A549 (cell line): ENCODE results near the gene STIP1. TPM values are rescaled to one million over a fixed set of nuclear protein-coding genes. Genes with fewer than 3 reads are reported as not detected.

Experiments
- ATAC-seq, 2 experiments: fragments of 200-7000 bp in 1 of 2; fragments of >200 bp in 1 of 2; cut with Nextera tagmentation in 1 of 2; cut with Tn5 transposase in 1 of 2; 3 replicates each; pipeline versions ENCODE4 v1.8.0 to v1.9.1; 2018 to 2020; ENCODE audit warnings: mild to moderate bottlenecking in 1 of 2, moderate library complexity in 1 of 2
- CTCF ChIA-PET: fragments of 300-600 bp; sonication (Branson Sonifier 250); formaldehyde crosslinking; extraction: SDS; loops from one replicate; lab custom pipeline; 2021; ENCODE audit warnings: antibody characterized with exemption, inconsistent platforms; lab: Yijun Ruan, JAX
- POLR2A ChIA-PET: fragments of 350-600 bp; formaldehyde crosslinking; extraction: SDS; loops from one replicate; lab custom pipeline; 2021; ENCODE audit warnings: antibody characterized with exemption, inconsistent platforms; lab: Yijun Ruan, JAX
- DNase-seq, 2 experiments: peaks; one replicate each; pipeline versions ENCODE4 v3.0.0 to v3.0.0-alpha.2; 2011 to 2016; ENCODE audit warnings: low read depth in 1 of 2, low spot score in 1 of 2
- FAIRE-seq: peaks from 2 replicates; lab custom pipeline; 2011; peaks lifted over from hg19 to GRCh38; lab: Jason Lieb, UNC
- H3K27ac ChIP-seq, 2 experiments: fragments of >200 bp; sonication (Bioruptor Twin); formaldehyde crosslinking; 3 replicates each; pipeline ENCODE4 v1.5.1; 2016 to 2017
- H3K4me1 ChIP-seq: fragments of >200 bp; sonication (Bioruptor Twin); formaldehyde crosslinking; 3 replicates; pipeline ENCODE4 v1.6.1; 2016
- H3K4me2 ChIP-seq: fragments of >200 bp; sonication (Bioruptor Twin); formaldehyde crosslinking; 3 replicates; pipeline ENCODE4 v1.6.1; 2016
- H3K4me3 ChIP-seq: fragments of >200 bp; sonication (Bioruptor Twin); formaldehyde crosslinking; 3 replicates; pipeline ENCODE4 v1.5.1; 2016
- H3K9me3 ChIP-seq: fragments of >200 bp; sonication (Bioruptor Twin); formaldehyde crosslinking; 3 replicates; pipeline ENCODE4 v1.6.1; 2016
- BHLHE40 ChIP-seq: IDR thresholded peaks from 2 replicates; pipeline ENCODE4 v1.6.1; 2012; ENCODE audit warnings: low read depth, low read length, inconsistent platforms
- CBX2 ChIP-seq: fragments of 200-600 bp; sonication (generic); IDR thresholded peaks from 2 replicates; pipeline ENCODE4 v1.6.1; 2016; ENCODE audit warnings: low read depth, mild to moderate bottlenecking, borderline replicate concordance
- FOSB ChIP-seq: fragments of 250-450 bp; sonication (Bioruptor Pico); IDR thresholded peaks from 2 replicates; pipeline ENCODE4 v1.5.0; 2020; ENCODE audit warnings: mild to moderate bottlenecking, moderate library complexity
- HES2 ChIP-seq: fragments of >200 bp; sonication (Bioruptor Twin); formaldehyde crosslinking; IDR thresholded peaks from 2 replicates; pipeline ENCODE4 v1.6.1; 2016
- HEYL ChIP-seq: fragments of 250-450 bp; sonication (Bioruptor Pico); IDR thresholded peaks from 2 replicates; pipeline ENCODE4 v1.8.0; 2021; ENCODE audit warnings: mild to moderate bottlenecking, moderate library complexity
- HMGXB4 ChIP-seq: fragments of 250-450 bp; sonication (Bioruptor Pico); IDR thresholded peaks from 2 replicates; pipeline ENCODE4 v1.5.0; 2021; ENCODE audit warnings: mild to moderate bottlenecking, moderate library complexity, borderline replicate concordance
- KDM1A ChIP-seq: fragments of 200-600 bp; sonication (generic); IDR thresholded peaks from 2 replicates; pipeline ENCODE4 v1.6.1; 2016; ENCODE audit warnings: low read depth, mild to moderate bottlenecking
- KDM5A ChIP-seq: fragments of 200-600 bp; sonication (generic); IDR thresholded peaks from 2 replicates; pipeline ENCODE4 v1.6.1; 2016; ENCODE audit warnings: antibody characterized with exemption, mild to moderate bottlenecking
- MAZ ChIP-seq: fragments of 150-350 bp; IDR thresholded peaks from 2 replicates; pipeline ENCODE4 v1.6.1; 2014; ENCODE audit warnings: antibody characterized with exemption, low read depth, low read length, borderline replicate concordance
- NFE2L2 ChIP-seq: fragments of 150-350 bp; conservative IDR thresholded peaks from 2 replicates; pipeline ENCODE4 v1.6.1; 2014; ENCODE audit warnings: low read length
- NR3C1 ChIP-seq: fragments of >200 bp; sonication (Bioruptor Twin); formaldehyde crosslinking; IDR thresholded peaks from 3 replicates; pipeline ENCODE4 v1.6.1; 2017
- RAD21 ChIP-seq, 2 experiments: fragments of >200 bp in 1 of 2; sonication (Bioruptor Twin) in 1 of 2; formaldehyde crosslinking in 1 of 2; IDR thresholded peaks in 1 of 2; conservative IDR thresholded peaks in 1 of 2; 2 replicates in 1 of 2; 3 replicates in 1 of 2; pipeline ENCODE4 v1.6.1; 2012 to 2018; ENCODE audit warnings: inconsistent platforms in 1 of 2
- REST ChIP-seq: fragments of 200-600 bp; sonication (generic); IDR thresholded peaks from 2 replicates; pipeline ENCODE4 v1.6.1; 2016; ENCODE audit warnings: antibody characterized with exemption, mild to moderate bottlenecking, moderate library complexity
- RNF2 ChIP-seq: fragments of 200-600 bp; sonication (generic); IDR thresholded peaks from 2 replicates; pipeline ENCODE4 v1.6.1; 2016; ENCODE audit warnings: low read depth, mild to moderate bottlenecking, antibody characterized with exemption, moderate library complexity, borderline replicate concordance
- SREBF2 ChIP-seq: fragments of 450-650 bp; IDR thresholded peaks from 2 replicates; pipeline ENCODE4 v1.6.1; 2014; ENCODE audit warnings: mild to moderate bottlenecking, moderate library complexity
- TFCP2L1 ChIP-seq: fragments of 250-450 bp; sonication (Bioruptor Pico); IDR thresholded peaks from 2 replicates; pipeline ENCODE4 v1.5.0; 2021; ENCODE audit warnings: mild to moderate bottlenecking
- USF2 ChIP-seq: fragments of 450-650 bp; IDR thresholded peaks from 2 replicates; pipeline ENCODE4 v1.6.1; 2014; ENCODE audit warnings: antibody characterized with exemption
- ZC3H11A ChIP-seq: fragments of 450-650 bp; IDR thresholded peaks from 2 replicates; pipeline ENCODE4 v1.6.1; 2014; ENCODE audit warnings: antibody characterized with exemption, mild to moderate bottlenecking
- ZNF302 ChIP-seq: fragments of 250-450 bp; sonication (Bioruptor Pico); IDR thresholded peaks from 2 replicates; pipeline ENCODE4 v1.9.0; 2021; ENCODE audit warnings: inconsistent platforms, mild to moderate bottlenecking, moderate library complexity
- WGBS: methylation state at CpG from one replicate; pipeline ENCODE4 v1.1.6; 2017; ENCODE audit errors: missing lambda C conversion rate; 5-methylcytosine and 5-hydroxymethylcytosine counted together
- polyA plus RNA-seq, 4 experiments: library from polyadenylated mRNA; depleted of rRNA in 3 of 4; stranded (reverse); fragments of >200 nt; fragmentation: RNase III in 1 of 4; extraction: RNeasy Plus Mini Kit Qiagen cat#74134 plus additional on column Dnase treatment in 1 of 4; gene quantifications; 2 replicates in 3 of 4; 3 replicates in 1 of 4; pipeline ENCODE4 v1.2.3, GENCODE V29; 2011 to 2017

STIP1 gene
- polyA plus RNA-seq, 2 of the 4 experiments (the other 2 are of a cell fraction): 288 to 297 TPM

GRCh38 chr11:64253043-64253442 lies 67.1 kb downstream of the STIP1 start:
- FAIRE-seq (no peak), ATAC-seq (no peak), DNase-seq (no peak)
- WGBS: 66% methylated on average over 8 of the region's 8 CpGs
- peak overlapping the region; percentile 98 for H3K4me2 ChIP-seq
- H3K27ac ChIP-seq: peak overlapping the region in 1 of 2 experiments; percentile 94; a peak in 3 of 6 replicates
- ChIA-PET CTCF (interaction anchor here (0.5 to 12.2 kb wide), 7 partner anchors 12 to 1436 kb away, joined by 4 to 220 read pairs (median 14); partner anchors contain the start of genes CATSPERZ, ESRRA and KCNK4), POLR2A (interaction anchor here (1.5 kb wide), 1 partner anchor 12 kb away, joined by 5 read pairs; the partner anchor contains the start of gene FKBP2)
- no peaks in the 10 kb centered on the region for H3K9me3 ChIP-seq
- no peak overlapping the region for H3K4me3 ChIP-seq
- no peak for TF ChIP-seq RNF2
- peak; percentile 74; the same call in 1 of the 2 replicates for TF ChIP-seq KDM1A
- no peak for TF ChIP-seq SREBF2
- peaks cover 27% of the 10 kb centered on the region for H3K4me1 ChIP-seq

GRCh38 chr11:64253481-64253880 lies 67.5 kb downstream of the STIP1 start:
- H3K9me3 ChIP-seq: no peaks in the 10 kb centered on the region
- TF ChIP-seq MAZ (no peak), CBX2 (no peak), ZNF302 (CRISPR knock-in tag) (no peak), NFE2L2 (no peak), ZC3H11A (no peak), USF2 (no peak), HEYL (CRISPR knock-in tag) (no peak), TFCP2L1 (CRISPR knock-in tag) (no peak), KDM5A (no peak), HES2 (no peak), NR3C1 (no peak), HMGXB4 (CRISPR knock-in tag) (no peak), BHLHE40 (no peak), FOSB (CRISPR knock-in tag) (no peak), REST (no peak), RAD21 (conservative IDR thresholded peaks at IDR 0.05 in 1 of 2, IDR thresholded peaks at IDR 0.05 in 1 of 2) (no peak)
- H3K4me3 ChIP-seq: no peak overlapping the region
- H3K4me2 ChIP-seq: peak overlapping the region; percentile 98; the same call in 2 of the 3 replicates
- WGBS: 65% methylated on average over 5 of the region's 5 CpGs
- ChIA-PET CTCF (interaction anchor here (1.2 to 6.4 kb wide), 3 partner anchors 15 to 49 kb away, joined by 3 to 76 read pairs (median 4); partner anchors contain the start of genes CATSPERZ and ESRRA), POLR2A (no interaction called here)
- ATAC-seq (no peak), DNase-seq (no peak), FAIRE-seq (no peak)
- peaks cover 24% of the 10 kb centered on the region for H3K4me1 ChIP-seq
- H3K27ac ChIP-seq: no peak overlapping the region

Other genes with a start within 250 kb of the STIP1 start
- gene NAA40, start 247.2 kb upstream of the STIP1 start, polyA plus RNA-seq (2011; rRNA removed): 21.9 and 23.7 TPM in 2 replicates
- 29.8 to 32.0 TPM (median 30.2 TPM) in 3 replicates for gene NAA40, start 247.2 kb upstream of the STIP1 start, polyA plus RNA-seq (2017; fragmentation: RNase III; extraction: RNeasy Plus Mini Kit Qiagen cat#74134 plus additional on column Dnase treatment)
- 312 and 358 TPM in 2 replicates for gene COX8A, start 211.6 kb upstream of the STIP1 start, polyA plus RNA-seq (2011; rRNA removed)
- 750 to 794 TPM (median 759 TPM) in 3 replicates for gene COX8A, start 211.6 kb upstream of the STIP1 start, polyA plus RNA-seq (2017; fragmentation: RNase III; extraction: RNeasy Plus Mini Kit Qiagen cat#74134 plus additional on column Dnase treatment)
- gene OTUB1, start 199.7 kb upstream of the STIP1 start, polyA plus RNA-seq (2011; rRNA removed): 109 and 113 TPM in 2 replicates
- gene OTUB1, start 199.7 kb upstream of the STIP1 start, polyA plus RNA-seq (2017; fragmentation: RNase III; extraction: RNeasy Plus Mini Kit Qiagen cat#74134 plus additional on column Dnase treatment): 94.0 to 97.4 TPM (median 95.8 TPM) in 3 replicates
- gene FLRT1, start 150.2 kb upstream of the STIP1 start, polyA plus RNA-seq (2011; rRNA removed): 0.28 and 0.31 TPM in 2 replicates
- 0.07 to 0.13 TPM (median 0.10 TPM) in 3 replicates for gene FLRT1, start 150.2 kb upstream of the STIP1 start, polyA plus RNA-seq (2017; fragmentation: RNase III; extraction: RNeasy Plus Mini Kit Qiagen cat#74134 plus additional on column Dnase treatment)
- gene MACROD1, start 20.1 kb upstream of the STIP1 start, polyA plus RNA-seq (2011; rRNA removed): 10.0 and 16.6 TPM in 2 replicates
- 12.0 to 16.4 TPM (median 15.1 TPM) in 3 replicates for gene MACROD1, start 20.1 kb upstream of the STIP1 start, polyA plus RNA-seq (2017; fragmentation: RNase III; extraction: RNeasy Plus Mini Kit Qiagen cat#74134 plus additional on column Dnase treatment)
- gene FERMT3, start 20.6 kb downstream of the STIP1 start, polyA plus RNA-seq (2011; rRNA removed): 0.42 and 0.56 TPM in 2 replicates
- 1.9 to 2.1 TPM (median 2.0 TPM) in 3 replicates for gene FERMT3, start 20.6 kb downstream of the STIP1 start, polyA plus RNA-seq (2017; fragmentation: RNase III; extraction: RNeasy Plus Mini Kit Qiagen cat#74134 plus additional on column Dnase treatment)
- gene TRPT1, start 40.0 kb downstream of the STIP1 start, polyA plus RNA-seq (2011; rRNA removed): 18.6 and 25.2 TPM in 2 replicates
- gene TRPT1, start 40.0 kb downstream of the STIP1 start, polyA plus RNA-seq (2017; fragmentation: RNase III; extraction: RNeasy Plus Mini Kit Qiagen cat#74134 plus additional on column Dnase treatment): 24.2 to 28.5 TPM (median 26.1 TPM) in 3 replicates
- gene NUDT22, start 40.1 kb downstream of the STIP1 start, polyA plus RNA-seq (2011; rRNA removed): 21.5 and 21.7 TPM in 2 replicates
- 25.7 to 33.2 TPM (median 33.1 TPM) in 3 replicates for gene NUDT22, start 40.1 kb downstream of the STIP1 start, polyA plus RNA-seq (2017; fragmentation: RNase III; extraction: RNeasy Plus Mini Kit Qiagen cat#74134 plus additional on column Dnase treatment)
- gene DNAJC4, start 44.4 kb downstream of the STIP1 start, polyA plus RNA-seq (2011; rRNA removed): 8.9 and 9.8 TPM in 2 replicates
- 12.6 to 16.6 TPM (median 16.2 TPM) in 3 replicates for gene DNAJC4, start 44.4 kb downstream of the STIP1 start, polyA plus RNA-seq (2017; fragmentation: RNase III; extraction: RNeasy Plus Mini Kit Qiagen cat#74134 plus additional on column Dnase treatment)
- 6.8 and 10.9 TPM in 2 replicates for gene VEGFB, start 48.4 kb downstream of the STIP1 start, polyA plus RNA-seq (2011; rRNA removed)
- 24.6 to 26.7 TPM (median 26.5 TPM) in 3 replicates for gene VEGFB, start 48.4 kb downstream of the STIP1 start, polyA plus RNA-seq (2017; fragmentation: RNase III; extraction: RNeasy Plus Mini Kit Qiagen cat#74134 plus additional on column Dnase treatment)
- 40.5 and 41.4 TPM in 2 replicates for gene FKBP2, start 54.9 kb downstream of the STIP1 start, polyA plus RNA-seq (2011; rRNA removed)
- 131 to 142 TPM (median 136 TPM) in 3 replicates for gene FKBP2, start 54.9 kb downstream of the STIP1 start, polyA plus RNA-seq (2017; fragmentation: RNase III; extraction: RNeasy Plus Mini Kit Qiagen cat#74134 plus additional on column Dnase treatment)
- 129 and 154 TPM in 2 replicates for gene PPP1R14B, start 60.8 kb downstream of the STIP1 start, polyA plus RNA-seq (2011; rRNA removed)
- 152 to 155 TPM (median 152 TPM) in 3 replicates for gene PPP1R14B, start 60.8 kb downstream of the STIP1 start, polyA plus RNA-seq (2017; fragmentation: RNase III; extraction: RNeasy Plus Mini Kit Qiagen cat#74134 plus additional on column Dnase treatment)
- gene PLCB3, start 65.4 kb downstream of the STIP1 start, polyA plus RNA-seq (2011; rRNA removed): 8.8 and 9.9 TPM in 2 replicates
- gene PLCB3, start 65.4 kb downstream of the STIP1 start, polyA plus RNA-seq (2017; fragmentation: RNase III; extraction: RNeasy Plus Mini Kit Qiagen cat#74134 plus additional on column Dnase treatment): 19.2 to 21.3 TPM (median 21.2 TPM) in 3 replicates
- 33.7 and 35.6 TPM in 2 replicates for gene BAD, start 98.5 kb downstream of the STIP1 start, polyA plus RNA-seq (2011; rRNA removed)
- gene BAD, start 98.5 kb downstream of the STIP1 start, polyA plus RNA-seq (2017; fragmentation: RNase III; extraction: RNeasy Plus Mini Kit Qiagen cat#74134 plus additional on column Dnase treatment): 65.7 to 68.4 TPM (median 66.4 TPM) in 3 replicates
- 11.0 and 14.4 TPM in 2 replicates for gene GPR137, start 99.7 kb downstream of the STIP1 start, polyA plus RNA-seq (2011; rRNA removed)
- 33.9 to 38.5 TPM (median 37.4 TPM) in 3 replicates for gene GPR137, start 99.7 kb downstream of the STIP1 start, polyA plus RNA-seq (2017; fragmentation: RNase III; extraction: RNeasy Plus Mini Kit Qiagen cat#74134 plus additional on column Dnase treatment)
- gene KCNK4, start 105.1 kb downstream of the STIP1 start, polyA plus RNA-seq (2011; rRNA removed): not detected in 2 replicates
- 0.12 to 0.28 TPM (median 0.17 TPM) in 3 replicates for gene KCNK4, start 105.1 kb downstream of the STIP1 start, polyA plus RNA-seq (2017; fragmentation: RNase III; extraction: RNeasy Plus Mini Kit Qiagen cat#74134 plus additional on column Dnase treatment)
- gene CATSPERZ, start 114.2 kb downstream of the STIP1 start, polyA plus RNA-seq (2011; rRNA removed): 1.9 TPM in 2 replicates
- 3.4 to 4.7 TPM (median 4.1 TPM) in 3 replicates for gene CATSPERZ, start 114.2 kb downstream of the STIP1 start, polyA plus RNA-seq (2017; fragmentation: RNase III; extraction: RNeasy Plus Mini Kit Qiagen cat#74134 plus additional on column Dnase treatment)
- 13.9 and 15.2 TPM in 2 replicates for gene ESRRA, start 119.4 kb downstream of the STIP1 start, polyA plus RNA-seq (2011; rRNA removed)
- gene ESRRA, start 119.4 kb downstream of the STIP1 start, polyA plus RNA-seq (2017; fragmentation: RNase III; extraction: RNeasy Plus Mini Kit Qiagen cat#74134 plus additional on column Dnase treatment): 30.9 to 35.5 TPM (median 33.5 TPM) in 3 replicates
- 305 and 363 TPM in 2 replicates for gene TRMT112, start 131.4 kb downstream of the STIP1 start, polyA plus RNA-seq (2011; rRNA removed)
- 424 to 447 TPM (median 440 TPM) in 3 replicates for gene TRMT112, start 131.4 kb downstream of the STIP1 start, polyA plus RNA-seq (2017; fragmentation: RNase III; extraction: RNeasy Plus Mini Kit Qiagen cat#74134 plus additional on column Dnase treatment)
- 305 and 377 TPM in 2 replicates for gene PRDX5, start 131.9 kb downstream of the STIP1 start, polyA plus RNA-seq (2011; rRNA removed)
- 442 to 500 TPM (median 491 TPM) in 3 replicates for gene PRDX5, start 131.9 kb downstream of the STIP1 start, polyA plus RNA-seq (2017; fragmentation: RNase III; extraction: RNeasy Plus Mini Kit Qiagen cat#74134 plus additional on column Dnase treatment)
- 4.8 and 5.7 TPM in 2 replicates for gene CCDC88B, start 154.0 kb downstream of the STIP1 start, polyA plus RNA-seq (2011; rRNA removed)
- gene CCDC88B, start 154.0 kb downstream of the STIP1 start, polyA plus RNA-seq (2017; fragmentation: RNase III; extraction: RNeasy Plus Mini Kit Qiagen cat#74134 plus additional on column Dnase treatment): 8.8 to 10.3 TPM (median 9.7 TPM) in 3 replicates
- gene RPS6KA4, start 173.0 kb downstream of the STIP1 start, polyA plus RNA-seq (2011; rRNA removed): 19.1 and 21.4 TPM in 2 replicates
- 34.5 to 40.4 TPM (median 35.9 TPM) in 3 replicates for gene RPS6KA4, start 173.0 kb downstream of the STIP1 start, polyA plus RNA-seq (2017; fragmentation: RNase III; extraction: RNeasy Plus Mini Kit Qiagen cat#74134 plus additional on column Dnase treatment)